ENCODE measurements around the gene SLCO4C1. TPM values are rescaled to one million over a fixed set of nuclear protein-coding genes. Genes with fewer than 3 reads are reported as not detected.

SLCO4C1 gene
- total RNA-seq, 1 donor from 2014 or later: 0.23 TPM

GRCh38 chr5:102218159-102218558 lies 77.9 kb downstream of the SLCO4C1 start:
- Histone ChIP-seq H3K9me3 (ENCODE audit: insufficient read depth, low read depth, low read length) (no peaks in the 10 kb centered on the region), H3K9ac (ENCODE audit: low read length) (no peak overlapping the region), H4K20me1 (ENCODE audit: insufficient read depth, low read length) (no peaks in the 10 kb centered on the region), H2AFZ (ENCODE audit: low read depth, low read length) (no peak overlapping the region), H3K4me1 (ENCODE audit: insufficient read depth, low read length) (no peaks in the 10 kb centered on the region), H3K27me3 (ENCODE audit: insufficient read depth, low read length) (no peaks in the 10 kb centered on the region), H3K36me3 (ENCODE audit: insufficient read depth, low read length) (no peaks in the 10 kb centered on the region), H3K4me3 (ENCODE audit: insufficient read depth, low read depth, low read length) (no peak overlapping the region), H3K4me2 (ENCODE audit: low read length) (no peak overlapping the region), H3K79me2 (ENCODE audit: insufficient read depth, low read length) (no peaks in the 10 kb centered on the region), H3K27ac (ENCODE audit: low read depth, low read length) (no peak overlapping the region)
- no peaks in the 10 kb centered on the region for H3K36me3 Mint-ChIP-seq (ENCODE audit: low read depth, unreplicated experiment)
- H3K4me1 Mint-ChIP-seq (ENCODE audit: low read depth, unreplicated experiment): no peaks in the 10 kb centered on the region
- H3K9me3 Mint-ChIP-seq (ENCODE audit: unreplicated experiment): peaks cover 2% of the 10 kb centered on the region
- TF ChIP-seq CTCF (IDR thresholded peaks at IDR 0.05; ENCODE audit: insufficient read depth, low read depth, low read length): no peak
- TF ChIP-seq EZH2 (IDR thresholded peaks at IDR 0.05; ENCODE audit: insufficient read depth, low read length): no peak
- FAIRE-seq: no peak
- DNase-seq (ENCODE audit: low read depth): no peak
- no peak overlapping the region for H3K4me3 Mint-ChIP-seq (ENCODE audit: unreplicated experiment)
- H3K27ac Mint-ChIP-seq (ENCODE audit: unreplicated experiment): no peak overlapping the region
- H3K27me3 Mint-ChIP-seq (ENCODE audit: low read depth, unreplicated experiment): no peaks in the 10 kb centered on the region

- Histone ChIP-seq H3K4me1 (ENCODE audit: insufficient read depth, low read length) (no peaks in the 10 kb centered on the region), H3K4me2 (ENCODE audit: low read length) (no peak overlapping the region), H3K9ac (ENCODE audit: low read length) (no peak overlapping the region), H3K27me3 (ENCODE audit: insufficient read depth, low read length) (no peaks in the 10 kb centered on the region), H3K36me3 (ENCODE audit: insufficient read depth, low read length) (no peaks in the 10 kb centered on the region), H3K4me3 (ENCODE audit: insufficient read depth, low read depth, low read length) (no peak overlapping the region), H3K9me3 (ENCODE audit: insufficient read depth, low read depth, low read length) (no peaks in the 10 kb centered on the region), H4K20me1 (ENCODE audit: insufficient read depth, low read length) (no peaks in the 10 kb centered on the region), H3K79me2 (ENCODE audit: insufficient read depth, low read length) (no peaks in the 10 kb centered on the region), H3K27ac (ENCODE audit: low read depth, low read length) (no peak overlapping the region), H2AFZ (ENCODE audit: low read depth, low read length) (no peak overlapping the region)
- TF ChIP-seq EZH2 (IDR thresholded peaks at IDR 0.05; ENCODE audit: insufficient read depth, low read length) (no peak), CTCF (IDR thresholded peaks at IDR 0.05; ENCODE audit: insufficient read depth, low read depth, low read length) (no peak)
- no peak for FAIRE-seq
- no peak for DNase-seq (ENCODE audit: low read depth)
- H3K4me3 Mint-ChIP-seq (ENCODE audit: unreplicated experiment): no peak overlapping the region
- H3K9me3 Mint-ChIP-seq (ENCODE audit: unreplicated experiment): peaks cover 2% of the 10 kb centered on the region
- H3K27me3 Mint-ChIP-seq (ENCODE audit: low read depth, unreplicated experiment): no peaks in the 10 kb centered on the region
- H3K4me1 Mint-ChIP-seq (ENCODE audit: low read depth, unreplicated experiment): no peaks in the 10 kb centered on the region
- no peak overlapping the region for H3K27ac Mint-ChIP-seq (ENCODE audit: unreplicated experiment)
- H3K36me3 Mint-ChIP-seq (ENCODE audit: low read depth, unreplicated experiment): no peaks in the 10 kb centered on the region
Measured at GRCh38 chr5:102216678-102217077, 79.4 kb downstream of the SLCO4C1 start.

GRCh38 chr5:102211165-102211564 lies 84.9 kb downstream of the SLCO4C1 start:
- H3K27ac ChIP-seq (ENCODE audit: low read depth, low read length): no peak overlapping the region
- no peak overlapping the region for H3K4me3 Mint-ChIP-seq (ENCODE audit: unreplicated experiment)
- no peak for DNase-seq (ENCODE audit: low read depth)
- no peak overlapping the region for H3K4me3 ChIP-seq (ENCODE audit: insufficient read depth, low read depth, low read length)
- H3K36me3 Mint-ChIP-seq (ENCODE audit: low read depth, unreplicated experiment): no peaks in the 10 kb centered on the region
- no peaks in the 10 kb centered on the region for H3K36me3 ChIP-seq (ENCODE audit: insufficient read depth, low read length)
- TF ChIP-seq EZH2 (IDR thresholded peaks at IDR 0.05; ENCODE audit: insufficient read depth, low read length) (no peak), CTCF (IDR thresholded peaks at IDR 0.05; ENCODE audit: insufficient read depth, low read depth, low read length) (no peak)
- H3K9me3 Mint-ChIP-seq (ENCODE audit: unreplicated experiment): no peaks in the 10 kb centered on the region
- no peak overlapping the region for H2AFZ ChIP-seq (ENCODE audit: low read depth, low read length)
- no peaks in the 10 kb centered on the region for H4K20me1 ChIP-seq (ENCODE audit: insufficient read depth, low read length)
- no peak overlapping the region for H3K4me2 ChIP-seq (ENCODE audit: low read length)
- no peaks in the 10 kb centered on the region for H3K4me1 Mint-ChIP-seq (ENCODE audit: low read depth, unreplicated experiment)
- H3K79me2 ChIP-seq (ENCODE audit: insufficient read depth, low read length): no peaks in the 10 kb centered on the region
- no peaks in the 10 kb centered on the region for H3K9me3 ChIP-seq (ENCODE audit: insufficient read depth, low read depth, low read length)
- H3K27ac Mint-ChIP-seq (ENCODE audit: unreplicated experiment): no peak overlapping the region
- FAIRE-seq: no peak
- H3K27me3 ChIP-seq (ENCODE audit: insufficient read depth, low read length): no peaks in the 10 kb centered on the region
- no peaks in the 10 kb centered on the region for H3K4me1 ChIP-seq (ENCODE audit: insufficient read depth, low read length)
- no peaks in the 10 kb centered on the region for H3K27me3 Mint-ChIP-seq (ENCODE audit: low read depth, unreplicated experiment)
- H3K9ac ChIP-seq (ENCODE audit: low read length): no peak overlapping the region

Measured in astrocyte (in vitro differentiated cells and primary cell).